Esophagus squamous epithelium (tissue), 4 donors: ENCODE data around the gene DSCAML1.

Experiments used
- CTCF ChIP-seq, 6 experiments: fragments of 450-650 bp in 4 of 6; fragments of 200-600 bp in 2 of 6; sonication (generic) in 2 of 6; IDR thresholded peaks; one replicate each; pipeline ENCODE4 v1.5.1; 2016 to 2019; ENCODE audit warnings: antibody characterized with exemption in 6 of 6, mild to moderate bottlenecking in 4 of 6, moderate library complexity in 4 of 6
- POLR2A ChIP-seq, 4 donors: fragments of 450-650 bp; IDR thresholded peaks; one replicate each; pipeline ENCODE4 v1.6.1; 2017; ENCODE audit warnings: antibody characterized with exemption in 4 of 4, mild to moderate bottlenecking in 4 of 4, moderate library complexity in 3 of 4

DNA sequence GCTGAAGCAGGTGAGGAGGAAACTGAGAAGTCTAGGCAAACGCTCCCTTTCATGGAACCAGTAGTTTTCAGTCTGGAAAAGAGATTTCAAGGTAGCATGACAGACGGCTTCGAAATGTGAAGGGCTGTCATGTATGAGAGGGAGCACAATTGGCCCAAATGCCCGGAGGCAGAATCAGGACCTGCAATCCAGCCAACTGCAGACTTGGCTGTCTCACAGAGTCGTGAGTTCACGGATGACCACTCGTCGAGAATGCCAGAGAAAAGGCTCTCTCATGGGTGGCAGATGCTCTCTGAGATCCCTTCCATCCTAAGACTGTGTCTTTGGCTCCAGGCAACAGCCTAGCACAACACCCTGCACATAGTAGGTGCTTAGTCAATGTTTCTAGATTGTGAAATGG, 134.8 kb downstream of the DSCAML1 start:
- TF ChIP-seq CTCF (IDR thresholded peaks at IDR 0.05): no peak
- no peak for TF ChIP-seq POLR2A (IDR thresholded peaks at IDR 0.05)
